ENCODE data around the gene RCC2.
A peak's percentile ranks its signal among the peaks of the same experiment; 100 is the strongest.

RCC2 gene

DNA sequence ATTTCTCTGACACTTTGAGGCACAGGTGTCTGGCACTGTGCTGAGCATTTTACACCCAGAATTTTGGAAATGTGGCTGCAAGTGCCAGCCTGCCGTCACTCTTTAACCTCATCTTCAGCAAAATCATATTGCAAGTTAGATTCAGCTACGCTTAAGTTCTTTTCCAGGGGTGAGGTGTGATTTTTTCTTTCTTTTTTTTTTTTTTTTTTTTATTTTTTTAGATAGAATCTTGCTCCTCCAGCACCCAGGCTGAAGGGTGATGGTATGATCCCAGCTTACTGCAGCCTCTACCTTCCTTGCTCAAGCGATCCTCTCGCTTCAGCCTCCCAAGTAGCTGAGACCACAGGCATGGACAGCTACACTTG lies 2.5 kb upstream of the RCC2 start:
- no peak for DNase-seq (ENCODE audit: low spot score)

DNA sequence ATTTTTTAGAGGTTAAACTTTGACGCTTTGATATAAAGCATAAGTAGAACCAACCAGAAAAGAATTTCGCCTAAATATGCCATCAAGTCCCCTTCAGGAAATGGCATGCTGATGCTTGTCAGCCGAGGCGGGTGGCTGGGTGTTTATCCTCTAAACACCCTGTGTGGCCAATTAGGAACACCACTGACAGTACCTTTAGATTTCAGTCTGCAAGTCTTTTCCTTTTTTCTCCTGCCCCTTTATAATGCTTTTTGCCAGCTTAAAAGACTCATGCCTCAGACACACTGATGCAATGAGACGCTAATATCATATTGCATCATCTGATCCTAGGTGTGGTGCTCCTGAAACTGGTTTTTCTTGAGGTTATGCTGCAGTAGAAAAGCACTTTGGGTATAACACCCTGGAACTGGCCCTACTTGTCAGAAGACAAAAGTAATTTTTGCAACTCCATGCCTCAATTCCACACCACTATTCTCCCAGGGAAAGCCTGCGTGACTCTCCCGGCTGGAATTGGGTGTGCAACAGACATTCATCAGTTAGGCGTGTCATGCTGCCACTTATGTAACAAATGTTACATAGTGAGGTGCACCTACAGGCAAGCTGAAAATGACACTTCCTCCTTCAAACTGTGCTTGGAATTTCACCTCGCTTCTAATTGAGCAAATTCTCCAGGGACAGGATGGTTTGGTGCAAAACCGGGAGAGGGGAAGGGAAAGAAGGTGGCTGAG lies 2.0 kb upstream of the RCC2 start:
- peak; percentile 45 for DNase-seq (ENCODE audit: low spot score)

DNA sequence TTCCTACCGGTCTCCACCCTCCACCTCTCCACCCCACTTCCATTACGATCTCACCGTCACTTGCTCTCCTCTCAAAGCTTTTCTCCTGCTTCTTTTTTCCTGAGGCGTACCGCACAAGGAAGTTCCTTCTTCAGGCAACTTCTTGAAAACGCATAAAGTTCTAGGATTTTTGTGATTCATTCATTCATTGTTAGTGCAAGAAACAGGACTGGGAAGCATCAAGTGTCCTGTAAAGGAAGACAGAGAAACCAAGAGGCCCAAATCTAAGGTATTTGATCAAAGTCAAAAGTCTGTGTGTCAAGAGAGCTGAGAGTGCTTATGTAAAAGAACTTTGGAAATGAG lies 1.3 kb upstream of the RCC2 start:
- no peak for DNase-seq (ENCODE audit: low spot score)

DNA sequence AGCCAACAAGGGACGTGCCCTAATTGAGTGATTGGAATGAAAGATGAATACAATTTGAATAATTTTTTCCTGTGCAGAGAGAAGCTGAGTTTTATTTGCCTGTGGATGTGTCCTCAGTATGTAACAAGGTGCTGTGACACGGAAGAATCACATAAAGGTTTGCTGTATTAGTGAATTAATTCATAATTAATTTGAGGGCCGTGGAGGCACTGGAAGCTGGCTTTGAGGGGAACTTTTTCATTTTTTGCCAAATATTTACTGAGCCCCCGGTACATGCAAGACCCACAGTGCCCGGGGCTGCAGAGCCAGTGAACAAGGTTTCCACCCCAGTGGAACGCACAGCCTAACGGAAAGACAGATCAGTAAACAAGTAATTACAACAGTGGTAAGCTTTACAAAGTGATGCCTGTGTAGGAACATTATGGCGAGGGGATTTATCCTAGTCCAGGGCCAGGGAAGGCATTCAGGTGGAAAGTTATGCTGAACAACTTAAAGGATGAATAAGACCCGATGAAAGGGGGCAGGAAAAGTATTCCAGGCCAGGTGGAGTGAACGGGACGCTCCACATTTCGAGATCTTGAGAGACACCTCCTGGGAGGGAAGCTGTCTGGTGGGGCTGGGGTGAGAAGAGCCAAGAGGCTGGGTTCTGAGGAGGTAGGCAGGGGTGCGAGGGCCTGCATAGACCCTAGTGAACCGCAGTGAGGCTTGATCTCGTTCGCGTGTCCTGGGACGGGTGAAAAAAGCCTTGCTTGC lies 773 bp upstream of the RCC2 start:
- no peak for DNase-seq (ENCODE audit: low spot score)

DNA sequence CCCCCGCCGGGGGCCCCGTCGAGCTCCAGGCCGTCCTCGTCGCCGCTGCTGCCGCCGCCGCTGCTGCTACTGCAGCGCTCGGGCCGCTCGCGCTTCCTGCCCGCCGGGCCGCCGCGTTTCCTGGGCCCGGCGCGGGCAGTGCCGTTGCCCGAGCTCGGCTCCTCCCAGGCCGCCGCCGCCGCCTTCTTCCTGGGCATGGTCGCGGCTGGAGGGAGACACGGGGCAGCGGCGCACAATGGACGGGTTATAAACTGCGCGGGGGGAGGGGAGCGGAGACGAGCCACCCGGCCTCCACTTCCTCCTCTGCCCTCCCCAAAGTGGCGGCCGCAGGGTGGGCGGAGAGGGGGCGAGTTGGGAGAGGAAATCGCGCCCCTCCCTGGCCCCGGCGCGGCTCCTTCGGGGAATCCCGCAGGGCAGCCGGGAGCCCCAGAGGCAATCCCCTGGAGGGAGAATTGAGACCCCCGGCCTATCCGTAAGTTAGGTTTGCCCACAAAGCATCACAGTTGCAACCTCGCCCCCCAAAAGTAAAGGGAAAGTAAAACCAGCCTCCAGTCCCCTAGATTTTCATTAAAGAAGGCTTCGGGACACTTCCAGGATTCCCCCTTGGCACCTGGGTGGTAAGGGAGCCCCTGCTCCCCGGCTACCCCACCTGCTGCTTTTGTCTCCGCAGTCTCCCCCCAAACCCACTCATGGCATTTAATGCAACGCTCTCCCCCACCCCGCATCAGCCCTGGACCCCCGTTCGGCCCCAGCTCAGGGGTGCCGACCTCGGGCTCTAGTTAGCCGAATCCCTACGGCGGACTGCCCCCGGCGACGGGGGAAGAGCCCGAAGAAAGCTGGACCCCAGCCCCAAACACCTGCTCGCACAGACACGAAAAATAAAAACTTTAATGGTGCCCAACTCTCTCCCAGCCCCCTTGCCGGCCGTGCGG lies 893 bp downstream of the RCC2 start:
- DNase-seq (ENCODE audit: low spot score), result peak; percentile 61

DNA sequence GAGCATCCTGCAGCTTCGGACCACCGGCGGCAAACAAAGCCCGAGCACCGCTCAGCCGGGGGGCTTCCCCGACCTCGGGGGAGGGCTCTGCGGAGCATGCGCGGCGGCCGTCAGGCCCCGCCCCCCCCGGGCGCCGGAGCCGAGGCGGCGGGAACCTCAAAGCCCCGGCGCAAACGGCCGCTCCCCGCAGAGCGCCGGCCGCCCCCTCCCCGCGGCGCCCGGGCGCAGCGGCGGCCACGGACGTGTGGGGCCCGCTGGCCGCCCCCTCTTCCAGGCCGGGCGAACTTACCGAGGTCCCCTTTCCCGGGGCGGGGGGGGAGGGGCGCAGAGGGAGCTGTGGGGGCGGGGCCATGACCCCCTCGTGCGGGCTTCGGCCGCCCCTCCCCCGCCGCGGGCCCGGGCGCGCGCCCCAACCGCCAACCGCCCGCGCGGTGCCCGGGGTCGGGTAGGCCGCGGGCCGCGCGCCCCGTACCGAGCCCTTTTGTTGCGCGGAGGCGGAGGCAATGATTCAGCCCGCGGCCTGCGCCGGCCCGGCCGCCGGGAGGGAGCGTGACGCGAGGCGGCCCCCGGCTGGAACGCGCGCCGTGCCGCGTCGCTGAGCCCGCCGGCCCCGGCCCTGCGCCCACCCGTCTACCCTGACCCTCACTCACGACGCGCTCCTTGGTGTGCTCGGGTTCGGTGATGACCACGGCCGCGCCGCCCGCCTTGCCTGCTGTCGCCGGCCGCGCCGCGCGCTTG lies 1.7 kb downstream of the RCC2 start:
- peak; percentile 96 for DNase-seq (ENCODE audit: low spot score)

DNA sequence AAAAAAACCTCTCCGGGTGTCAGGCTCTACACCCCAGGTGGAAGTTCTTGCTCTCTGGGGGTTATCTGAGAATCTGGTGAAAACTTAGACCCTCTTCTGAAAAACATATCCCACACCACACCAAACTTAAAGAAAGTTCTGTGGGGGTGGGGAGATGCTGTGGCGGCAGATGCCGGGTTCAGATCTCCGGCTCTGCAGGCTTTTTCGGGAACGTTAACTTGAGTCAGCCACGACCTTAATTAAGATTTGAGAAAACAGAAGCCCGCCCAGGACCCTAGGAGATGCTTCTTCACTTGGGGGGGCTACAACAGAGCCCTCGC lies 2.3 kb downstream of the RCC2 start:
- peak; percentile 37 for DNase-seq (ENCODE audit: low spot score)

DNA sequence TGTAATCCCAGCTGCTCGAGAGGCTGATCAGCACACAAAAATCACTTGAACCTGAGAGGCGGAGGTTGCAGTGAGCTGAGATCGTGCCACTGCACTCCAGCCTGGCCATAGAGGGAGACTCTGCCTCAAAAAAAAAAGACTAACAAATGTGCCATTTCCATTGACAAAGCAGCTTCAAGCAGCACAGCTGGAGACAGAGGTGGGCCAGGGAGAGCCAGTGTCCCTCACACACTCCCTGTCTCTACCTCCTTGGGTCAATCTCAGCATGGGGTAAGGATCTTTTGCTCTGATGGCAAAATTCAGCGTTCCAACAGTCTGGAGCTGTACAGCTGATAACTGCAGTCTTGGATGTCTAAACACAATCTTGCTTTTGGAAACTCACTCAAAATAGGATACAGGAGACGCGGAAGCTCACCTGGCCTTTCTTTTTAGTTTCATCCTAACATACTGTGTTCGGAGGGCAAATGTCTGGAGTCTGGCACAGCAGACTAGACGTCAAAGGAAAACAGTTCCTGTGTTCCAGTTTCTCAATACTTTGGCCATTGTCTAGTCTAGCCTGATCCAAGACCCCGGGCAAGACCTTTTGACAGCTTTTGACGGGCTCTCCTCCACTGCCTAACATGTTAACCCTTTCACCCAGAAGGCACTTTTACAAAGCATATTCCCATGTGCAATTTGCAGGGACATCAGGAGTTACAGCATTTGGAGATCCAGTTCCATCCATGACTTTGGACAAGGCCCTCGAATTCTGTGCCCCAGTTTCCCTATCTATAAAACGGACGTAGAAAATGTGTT lies 2.9 kb downstream of the RCC2 start:
- DNase-seq (ENCODE audit: low spot score), result no peak

DNA sequence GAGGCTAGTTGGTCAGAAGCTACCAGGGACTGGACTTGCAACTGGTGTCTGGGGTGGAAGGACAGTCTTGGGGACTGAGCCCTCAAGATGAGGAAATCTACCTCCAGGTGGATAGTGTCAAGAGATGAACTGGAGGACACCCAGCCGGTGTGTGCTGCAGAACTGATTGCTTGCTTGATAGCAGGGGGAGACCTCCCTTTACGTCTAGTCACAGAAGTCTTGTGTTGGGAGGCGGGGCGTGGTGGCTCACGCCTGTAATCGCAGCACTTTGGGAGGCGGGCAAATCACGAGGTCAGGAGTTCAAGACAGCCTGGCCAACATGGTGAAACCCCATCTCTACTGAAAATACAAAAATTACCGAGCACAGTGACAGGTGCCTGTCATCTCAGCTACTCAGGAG lies 4.9 kb downstream of the RCC2 start:
- DNase-seq (ENCODE audit: low spot score), result no peak

DNA sequence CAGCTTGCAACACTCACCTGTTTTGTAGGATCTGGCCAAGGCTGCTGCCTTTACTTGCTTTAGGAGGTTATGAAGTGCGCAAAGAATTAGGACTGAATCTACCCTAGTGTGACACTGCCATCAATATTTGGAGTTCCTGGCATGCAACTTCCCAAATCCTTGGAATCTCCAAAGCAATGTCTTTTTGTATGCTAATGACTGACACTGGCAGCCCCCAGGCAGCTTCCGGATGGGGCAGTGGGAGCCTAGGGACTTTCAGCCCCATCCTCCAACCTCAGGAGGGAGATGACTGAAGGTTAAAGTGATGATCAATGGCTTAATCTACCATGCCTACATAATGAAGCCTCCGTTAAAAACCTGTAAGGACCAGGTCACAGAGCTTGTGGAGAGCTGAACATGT lies 5.5 kb downstream of the RCC2 start:
- no peak for DNase-seq (ENCODE audit: low spot score)

DNA sequence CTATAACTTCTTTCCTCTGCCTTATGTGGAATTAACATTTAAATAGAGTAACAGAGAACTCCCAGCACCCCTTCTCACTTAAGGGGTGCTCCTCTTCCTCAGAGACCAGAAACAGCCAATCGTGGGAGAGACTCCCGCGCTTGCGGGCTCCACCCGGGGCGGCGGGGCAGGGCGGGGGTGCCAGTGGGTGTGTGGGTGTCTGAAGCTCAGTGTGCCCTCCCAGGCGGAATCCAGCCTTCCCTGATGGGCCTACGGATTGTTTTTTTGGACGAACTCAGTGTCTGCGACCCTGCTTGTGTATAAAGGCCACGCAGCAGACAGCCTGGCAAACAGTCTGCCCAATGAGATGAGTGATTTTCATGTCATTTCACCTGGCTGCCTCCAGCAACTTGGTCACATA lies 6.2 kb downstream of the RCC2 start:
- no peak for DNase-seq (ENCODE audit: low spot score)

DNA sequence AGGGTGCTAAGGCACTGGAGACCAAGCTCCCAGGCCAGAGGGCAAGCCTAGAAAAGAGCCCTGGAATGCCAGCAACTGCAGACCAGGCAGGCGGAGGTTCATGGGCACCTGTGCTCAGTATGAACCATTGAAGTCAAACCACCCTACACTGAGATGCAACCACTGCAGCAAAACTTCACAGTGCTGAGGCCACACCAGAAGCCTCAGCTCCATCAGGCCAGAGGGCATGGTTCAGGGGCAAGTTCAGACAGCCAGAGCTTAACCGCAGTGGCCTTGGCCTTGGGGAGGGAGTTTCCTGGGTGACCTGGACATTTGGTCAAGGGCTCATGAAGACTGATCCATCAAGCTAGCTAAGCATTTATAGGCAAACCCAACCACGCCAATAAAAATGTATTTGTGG lies 7.1 kb downstream of the RCC2 start:
- DNase-seq (ENCODE audit: low spot score), result no peak

DNA sequence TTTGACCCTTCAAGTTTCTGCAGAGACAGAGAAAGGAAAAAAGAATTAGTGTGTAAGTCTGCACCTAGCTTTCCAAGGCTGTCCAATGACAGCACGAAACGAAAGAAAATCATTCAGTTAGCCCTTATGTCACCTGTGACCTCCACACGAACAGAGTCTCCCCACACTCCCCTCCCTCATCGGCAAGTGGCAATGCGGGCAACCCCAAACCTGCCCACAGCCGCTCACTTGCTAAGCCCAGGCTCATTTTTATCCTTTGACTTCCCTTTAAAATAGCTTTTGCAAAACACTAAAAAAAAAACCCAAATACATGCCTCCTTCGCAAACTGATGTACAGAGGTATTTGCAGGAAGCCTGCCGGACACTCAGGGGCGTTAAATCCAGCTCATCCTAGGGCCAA lies 10.3 kb downstream of the RCC2 start:
- no peak for DNase-seq (ENCODE audit: low spot score)

DNA sequence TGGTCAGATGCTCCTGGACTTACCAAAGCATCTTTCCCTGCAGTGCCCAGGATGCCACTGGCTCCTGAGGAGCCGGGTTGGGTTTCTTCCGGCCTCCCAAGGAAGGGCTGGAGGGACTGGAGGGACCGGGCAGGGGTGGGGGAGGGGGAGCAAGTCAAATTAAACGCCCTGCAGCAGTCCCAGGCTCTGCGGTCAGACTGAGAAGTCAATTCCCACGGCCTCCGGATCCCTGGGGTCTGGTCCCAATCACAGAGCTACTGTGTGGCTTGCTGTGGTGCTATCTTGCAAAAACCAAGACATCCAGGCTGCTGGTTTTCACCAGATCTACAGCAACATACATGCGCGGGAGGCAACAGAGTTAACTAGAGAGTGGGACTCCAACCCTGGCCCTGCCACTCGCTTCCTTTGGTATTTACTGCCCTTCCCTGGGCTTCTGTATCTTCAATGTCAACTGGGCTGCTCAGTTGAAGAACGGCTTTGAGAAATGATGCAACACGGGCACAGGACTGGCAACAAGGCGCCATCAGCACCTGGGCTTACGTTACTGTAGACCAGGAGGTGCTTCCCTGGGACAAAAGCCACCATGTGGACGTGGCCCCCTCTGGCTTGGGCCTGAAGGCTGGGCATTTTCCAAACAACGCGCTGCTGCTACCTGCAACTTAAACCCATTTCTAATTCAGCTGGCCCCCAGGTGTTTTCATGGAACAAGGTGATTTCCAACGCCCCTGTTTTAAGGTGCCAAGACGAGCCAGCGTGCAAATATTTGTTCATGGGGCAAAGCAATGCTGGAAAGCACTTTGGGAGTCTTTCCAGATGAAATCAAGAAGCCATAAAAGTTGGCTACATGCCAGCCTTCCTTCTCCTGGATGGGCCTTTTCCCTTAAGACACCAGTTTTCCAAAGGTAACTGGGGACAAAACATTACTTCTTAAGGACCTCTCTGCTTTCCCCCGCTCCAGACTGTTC lies 11.5 kb downstream of the RCC2 start:
- DNase-seq (ENCODE audit: low spot score), result no peak

DNA sequence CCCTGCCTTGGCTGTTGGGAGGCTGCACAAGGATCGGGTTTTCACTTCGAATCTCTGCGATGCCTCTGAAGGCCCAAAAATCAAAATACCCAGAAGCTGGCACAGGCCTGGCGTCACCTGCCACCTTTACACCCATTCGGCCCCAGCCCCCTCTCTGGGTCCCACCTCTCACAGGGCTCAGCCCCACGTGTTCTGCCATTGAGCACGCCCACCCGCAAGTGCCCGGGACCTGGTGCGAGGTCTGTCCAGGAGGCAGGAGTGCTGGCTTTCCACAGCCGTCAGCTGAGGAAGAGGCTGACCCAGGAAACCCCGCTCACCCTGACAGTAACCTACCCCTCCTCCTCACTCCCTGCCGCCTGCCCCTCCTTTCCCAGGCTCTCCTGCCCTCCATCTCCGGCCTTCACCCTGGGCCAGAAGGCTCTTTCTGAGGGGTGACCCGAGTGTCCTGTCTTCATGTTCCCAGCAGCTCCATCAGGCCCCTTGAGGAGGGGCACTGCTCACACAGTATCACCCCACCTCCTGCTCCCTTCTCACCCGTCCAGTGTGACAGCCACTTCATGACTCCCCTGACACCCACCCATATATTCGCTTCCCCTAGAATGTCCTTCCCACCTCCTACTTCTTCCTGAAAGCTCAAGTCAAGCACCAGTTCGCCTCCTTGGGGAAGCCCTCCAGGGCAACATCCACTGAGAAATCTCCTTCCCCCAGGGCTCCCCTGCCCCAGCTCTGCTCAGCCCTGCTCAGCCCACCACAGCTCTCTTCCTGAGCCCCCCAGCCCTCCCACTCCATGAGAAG lies 13.5 kb downstream of the RCC2 start:
- DNase-seq (ENCODE audit: low spot score), result no peak

DNA sequence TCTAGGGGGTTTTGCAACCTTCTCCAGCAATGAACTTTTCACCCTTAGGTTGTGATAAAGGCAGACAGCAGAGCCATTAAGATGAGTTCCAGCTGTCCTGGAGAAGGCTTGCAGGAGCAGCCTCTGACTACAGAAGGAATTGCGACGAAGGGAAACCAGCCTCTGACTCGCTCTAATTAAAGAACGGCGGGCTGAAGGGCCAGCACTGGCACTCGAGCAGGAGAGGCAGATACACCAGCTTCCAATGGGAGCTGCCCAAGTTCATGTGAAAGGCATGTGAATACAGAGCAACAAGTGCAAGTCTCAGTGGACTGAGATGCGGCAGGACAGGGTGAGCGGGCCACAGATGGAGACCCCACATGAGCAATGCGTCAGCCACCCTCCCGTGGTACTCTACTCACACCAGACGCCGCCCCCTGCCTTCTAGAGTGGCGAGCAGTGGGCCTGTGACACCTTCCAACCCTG lies 15.7 kb downstream of the RCC2 start:
- DNase-seq (ENCODE audit: low spot score), result peak; percentile 59

DNA sequence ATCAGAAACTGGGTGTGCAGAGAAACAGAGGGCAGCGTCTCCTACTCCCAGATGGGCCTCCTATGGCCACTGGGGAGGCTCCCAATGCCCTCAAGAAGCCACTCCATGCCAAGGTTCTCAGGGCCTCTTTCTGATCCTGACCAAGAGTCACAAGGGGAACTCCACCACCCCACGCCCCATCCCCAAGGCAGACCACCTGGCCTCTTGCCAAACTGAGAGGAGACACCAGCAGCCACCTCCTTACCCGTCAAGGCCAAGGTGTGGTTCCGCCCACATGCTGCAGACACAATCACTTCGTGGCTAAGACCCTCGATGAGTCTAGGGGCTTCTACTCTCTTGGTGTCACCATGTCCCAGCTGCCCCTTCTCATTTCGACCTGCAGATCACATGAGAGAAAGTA lies 17.0 kb downstream of the RCC2 start:
- DNase-seq (ENCODE audit: low spot score), result no peak

DNA sequence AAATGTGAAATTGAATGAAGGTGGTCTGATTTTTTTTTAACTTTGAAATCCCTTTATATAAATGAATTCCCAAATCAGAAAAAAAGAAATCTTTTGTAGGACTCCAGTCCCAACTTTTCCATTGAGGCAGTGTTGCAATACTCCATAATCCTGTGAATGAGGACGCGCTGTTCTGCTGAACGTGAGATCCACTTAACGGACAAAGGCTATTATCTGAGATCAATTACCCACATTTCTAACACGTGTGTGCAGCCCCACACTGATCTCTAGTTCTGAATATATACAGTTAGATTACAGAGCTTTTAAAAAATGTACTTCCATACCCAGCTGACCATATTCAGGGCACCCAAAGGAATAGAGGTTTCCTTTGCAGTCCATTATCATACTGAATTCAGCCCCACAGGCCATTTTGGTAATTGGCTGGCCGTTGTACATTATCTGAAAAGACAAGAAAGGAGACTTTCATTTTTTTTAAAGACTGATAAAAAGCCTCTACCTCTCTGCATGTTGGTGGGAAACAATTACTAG lies 19.0 kb downstream of the RCC2 start:
- no peak for DNase-seq (ENCODE audit: low spot score)

Measured in AG20443 (cell line).